ENCODE data around the gene OR52E4. TPM values are rescaled to one million over a fixed set of nuclear protein-coding genes. Genes with fewer than 3 reads are reported as not detected.

The OR52E4 gene
- total RNA-seq, 3 donors from 2014 or later = not detected

- H3K27ac ChIP-seq = no peak overlapping the region
- H3K27me3 ChIP-seq = no peaks in the 10 kb centered on the region
- TF ChIP-seq POLR2AphosphoS5 (IDR thresholded peaks at IDR 0.05) = no peak
- no peak for TF ChIP-seq POLR2A (IDR thresholded peaks at IDR 0.05)
- TF ChIP-seq CTCF (IDR thresholded peaks at IDR 0.05) = no peak
- no peaks in the 10 kb centered on the region for H3K4me1 ChIP-seq
- intact Hi-C loops (cut with DNase I; ENCODE audit: low total_unique reads) = no loop called here
- H3K4me3 ChIP-seq = no peak overlapping the region
- H3K36me3 ChIP-seq = no peaks in the 10 kb centered on the region
- H3K9me3 ChIP-seq = no peaks in the 10 kb centered on the region
- DNase-seq (ENCODE audit: low spot score in 2 of 2) = no peak
Measured at GRCh38 chr11:5878564-5878963, 1.9 kb upstream of the OR52E4 start.

GRCh38 chr11:5881756-5882155 lies 1.3 kb downstream of the OR52E4 start:
- Histone ChIP-seq H3K4me1 (no peaks in the 10 kb centered on the region), H3K4me3 (no peak overlapping the region), H3K27ac (no peak overlapping the region), H3K9me3 (no peaks in the 10 kb centered on the region), H3K27me3 (no peaks in the 10 kb centered on the region), H3K36me3 (no peaks in the 10 kb centered on the region)
- TF ChIP-seq POLR2A (IDR thresholded peaks at IDR 0.05) (no peak), POLR2AphosphoS5 (IDR thresholded peaks at IDR 0.05) (no peak), CTCF (IDR thresholded peaks at IDR 0.05) (no peak)
- intact Hi-C loops (cut with DNase I; ENCODE audit: low total_unique reads) = no loop called here
- no peak for DNase-seq (ENCODE audit: low spot score in 2 of 2)

- TF ChIP-seq POLR2A (IDR thresholded peaks at IDR 0.05) = no peak
- TF ChIP-seq CTCF (IDR thresholded peaks at IDR 0.05) = no peak
- intact Hi-C loops (cut with DNase I; ENCODE audit: low total_unique reads) = loop anchor here (5.0 kb wide), 1 partner anchor 585 kb away; the partner anchor contains the start of gene TRIM3
Measured at GRCh38 chr11:5887172-5887571, 6.7 kb downstream of the OR52E4 start.

GRCh38 chr11:5887661-5888060 lies 7.2 kb downstream of the OR52E4 start:
- TF ChIP-seq POLR2A (IDR thresholded peaks at IDR 0.05) (no peak), CTCF (IDR thresholded peaks at IDR 0.05) (no peak)
- H3K9me3 ChIP-seq = no peaks in the 10 kb centered on the region
- no peaks in the 10 kb centered on the region for H3K27me3 ChIP-seq
- no peak overlapping the region for H3K4me3 ChIP-seq
- intact Hi-C loops (cut with DNase I; ENCODE audit: low total_unique reads) = loop anchor here (5.0 kb wide), 1 partner anchor 585 kb away; the partner anchor contains the start of gene TRIM3
- DNase-seq (ENCODE audit: low spot score in 2 of 2) = no peak
- no peak overlapping the region for H3K27ac ChIP-seq
- H3K4me1 ChIP-seq = no peaks in the 10 kb centered on the region
- no peaks in the 10 kb centered on the region for H3K36me3 ChIP-seq

More at GRCh38 chr11:5887172-5887571, 6.7 kb downstream of the OR52E4 start:
- H3K9me3 ChIP-seq = no peaks in the 10 kb centered on the region
- H3K27ac ChIP-seq = no peak overlapping the region
- DNase-seq (ENCODE audit: low spot score in 2 of 2) = no peak
- H3K27me3 ChIP-seq = no peaks in the 10 kb centered on the region
- H3K4me1 ChIP-seq = no peaks in the 10 kb centered on the region
- no peaks in the 10 kb centered on the region for H3K36me3 ChIP-seq
- no peak overlapping the region for H3K4me3 ChIP-seq

- Histone ChIP-seq H3K36me3 (no peaks in the 10 kb centered on the region), H3K27me3 (no peaks in the 10 kb centered on the region), H3K4me3 (no peak overlapping the region), H3K4me1 (no peaks in the 10 kb centered on the region), H3K9me3 (no peaks in the 10 kb centered on the region), H3K27ac (no peak overlapping the region)
- intact Hi-C loops (cut with DNase I; ENCODE audit: low total_unique reads) = no loop called here
- TF ChIP-seq POLR2AphosphoS5 (IDR thresholded peaks at IDR 0.05) (no peak), POLR2A (IDR thresholded peaks at IDR 0.05) (no peak)
- DNase-seq (ENCODE audit: low spot score in 2 of 2) = no peak
Measured at GRCh38 chr11:5891216-5891800, 10.9 kb downstream of the OR52E4 start.
